ENCODE data around the gene MCAT. TPM values are rescaled to one million over a fixed set of nuclear protein-coding genes. Genes with fewer than 3 reads are reported as not detected.

MCAT gene
- total and polyA plus RNA-seq, 2 experiments from 2014 or later = 16.0 to 18.2 TPM

DNA sequence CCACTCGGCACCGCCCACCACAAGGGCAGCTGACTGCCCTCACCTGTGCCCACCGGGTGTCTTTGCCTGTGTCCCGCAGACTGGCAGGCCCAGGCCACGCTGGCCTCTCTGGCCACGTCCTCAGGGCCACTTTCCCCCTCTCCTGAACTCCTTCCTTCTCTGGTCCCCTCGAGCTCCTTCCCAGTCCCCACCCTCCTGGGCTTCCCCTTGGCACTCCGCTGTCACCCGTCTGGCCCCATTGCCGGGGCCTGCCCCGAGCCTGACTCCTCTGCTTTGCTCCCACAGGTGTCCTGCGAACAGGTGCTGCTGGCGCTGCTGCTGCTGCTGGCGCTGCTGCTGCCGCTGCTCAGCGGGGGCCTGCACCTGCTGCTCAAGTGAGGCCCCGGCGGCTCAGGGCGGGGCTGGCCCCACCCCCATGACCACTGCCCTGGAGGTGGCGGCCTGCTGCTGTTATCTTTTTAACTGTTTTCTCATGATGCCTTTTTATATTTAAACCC is 14.2 kb downstream of the MCAT start:
- H3K9ac ChIP-seq = no peak overlapping the region
- H3F3A ChIP-seq (ENCODE audit: insufficient read depth) = no peaks in the 10 kb centered on the region
- H2AFZ ChIP-seq = no peak overlapping the region
- H4K20me1 ChIP-seq (ENCODE audit: insufficient read depth) = no peaks in the 10 kb centered on the region
- WGBS, 2 experiments (ENCODE audit: low coverage in 1 of 2, low lambda C conversion rate in 2 of 2, missing lambda C conversion rate in 2 of 2) = 66 to 76% methylated on average over 16 to 19 of the region's 20 CpGs
- H3K36me3 ChIP-seq (ENCODE audit: low read depth) = no peaks in the 10 kb centered on the region
- H3K9me2 ChIP-seq (ENCODE audit: insufficient read depth) = no peaks in the 10 kb centered on the region
- no peaks in the 10 kb centered on the region for H3K9me3 ChIP-seq (ENCODE audit: low read depth)
- no peak for DNase-seq
- H3K4me3 ChIP-seq = no peak overlapping the region
- H3K79me2 ChIP-seq (ENCODE audit: insufficient read depth) = no peaks in the 10 kb centered on the region
- no peak overlapping the region for H3K27ac ChIP-seq
- peaks cover 13% of the 10 kb centered on the region for H3K4me1 ChIP-seq (ENCODE audit: insufficient read depth)
- H3K27me3 ChIP-seq (replicated peaks; ENCODE audit: insufficient read depth) = no peaks in the 10 kb centered on the region
- in situ Hi-C loops (cut with MboI) = no loop called here
- TF ChIP-seq EZH2phosphoT487 (IDR thresholded peaks at IDR 0.05; ENCODE audit: insufficient read depth, low read depth) (no peak), EZH2 (IDR thresholded peaks at IDR 0.05; ENCODE audit: insufficient read depth, poor library complexity, severe bottlenecking) (no peak)
- H3K4me2 ChIP-seq (ENCODE audit: unreplicated experiment) = no peak overlapping the region

DNA sequence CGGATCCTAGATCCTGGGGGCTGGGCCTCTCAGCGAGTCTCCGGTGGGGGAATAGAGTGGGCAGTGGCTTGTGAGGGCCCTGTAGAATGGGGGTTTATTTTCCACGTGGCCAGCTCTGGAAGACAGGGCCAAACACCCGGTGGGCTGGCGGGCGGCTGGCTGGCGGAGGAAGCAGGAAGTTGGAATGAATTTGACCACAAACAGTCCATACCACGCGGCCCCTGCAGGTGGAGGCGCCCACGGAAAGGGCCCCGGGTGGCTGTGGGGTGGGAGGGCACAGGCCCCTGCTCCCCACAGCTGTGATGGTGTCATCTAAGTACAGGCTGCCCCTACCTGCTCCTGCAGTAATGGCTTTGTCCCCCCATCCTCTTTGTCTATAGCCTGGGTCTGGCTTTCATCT is 15.1 kb downstream of the MCAT start:
- 67 to 72% methylated on average over 12 to 13 of the region's 13 CpGs for WGBS, 2 experiments (ENCODE audit: low coverage in 1 of 2, low lambda C conversion rate in 2 of 2, missing lambda C conversion rate in 2 of 2)
- H3K9me2 ChIP-seq (ENCODE audit: insufficient read depth) = no peaks in the 10 kb centered on the region
- no peaks in the 10 kb centered on the region for H3F3A ChIP-seq (ENCODE audit: insufficient read depth)
- H4K20me1 ChIP-seq (ENCODE audit: insufficient read depth) = no peaks in the 10 kb centered on the region
- no peak overlapping the region for H3K9ac ChIP-seq
- no peaks in the 10 kb centered on the region for H3K9me3 ChIP-seq (ENCODE audit: low read depth)
- in situ Hi-C loops (cut with MboI) = no loop called here
- TF ChIP-seq EZH2 (IDR thresholded peaks at IDR 0.05; ENCODE audit: insufficient read depth, poor library complexity, severe bottlenecking) = no peak
- no peak for TF ChIP-seq EZH2phosphoT487 (IDR thresholded peaks at IDR 0.05; ENCODE audit: insufficient read depth, low read depth)
- H3K4me2 ChIP-seq (ENCODE audit: unreplicated experiment) = no peak overlapping the region
- H3K4me1 ChIP-seq (ENCODE audit: insufficient read depth) = peaks cover 13% of the 10 kb centered on the region
- no peak overlapping the region for H3K4me3 ChIP-seq
- no peak overlapping the region for H3K27ac ChIP-seq
- no peaks in the 10 kb centered on the region for H3K27me3 ChIP-seq (replicated peaks; ENCODE audit: insufficient read depth)
- no peak for DNase-seq
- no peak overlapping the region for H2AFZ ChIP-seq
- H3K79me2 ChIP-seq (ENCODE audit: insufficient read depth) = no peaks in the 10 kb centered on the region
- no peaks in the 10 kb centered on the region for H3K36me3 ChIP-seq (ENCODE audit: low read depth)

- WGBS, 2 experiments (ENCODE audit: low coverage in 1 of 2, low lambda C conversion rate in 2 of 2, missing lambda C conversion rate in 2 of 2) = 88 to 89% methylated on average over 17 of the region's 17 CpGs
- DNase-seq = no peak
Observed at GRCh38 chr22:43127166-43127908, 15.9 kb downstream of the MCAT start.

GRCh38 chr22:43126501-43127165 is 16.6 kb downstream of the MCAT start:
- Histone ChIP-seq H3K79me2 (ENCODE audit: insufficient read depth) (no peaks in the 10 kb centered on the region), H3K9me3 (ENCODE audit: low read depth) (no peaks in the 10 kb centered on the region), H2AFZ (no peak overlapping the region), H3K27ac (no peak overlapping the region), H3F3A (ENCODE audit: insufficient read depth) (no peaks in the 10 kb centered on the region), H3K4me2 (ENCODE audit: unreplicated experiment) (peak overlapping the region; percentile 17), H3K4me3 (no peak overlapping the region), H3K27me3 (replicated peaks; ENCODE audit: insufficient read depth) (no peaks in the 10 kb centered on the region), H4K20me1 (ENCODE audit: insufficient read depth) (no peaks in the 10 kb centered on the region), H3K36me3 (ENCODE audit: low read depth) (no peaks in the 10 kb centered on the region), H3K4me1 (ENCODE audit: insufficient read depth) (peaks cover 13% of the 10 kb centered on the region), H3K9ac (no peak overlapping the region), H3K9me2 (ENCODE audit: insufficient read depth) (no peaks in the 10 kb centered on the region)
- peak; percentile 83 for DNase-seq
- WGBS, 2 experiments (ENCODE audit: low coverage in 1 of 2, low lambda C conversion rate in 2 of 2, missing lambda C conversion rate in 2 of 2) = 57 to 62% methylated on average over 5 of the region's 5 CpGs
- in situ Hi-C loops (cut with MboI) = no loop called here
- no peak for TF ChIP-seq EZH2 (IDR thresholded peaks at IDR 0.05; ENCODE audit: insufficient read depth, poor library complexity, severe bottlenecking)
- TF ChIP-seq EZH2phosphoT487 (IDR thresholded peaks at IDR 0.05; ENCODE audit: insufficient read depth, low read depth) = no peak

More at GRCh38 chr22:43127166-43127908, 15.9 kb downstream of the MCAT start:
- no peaks in the 10 kb centered on the region for H3F3A ChIP-seq (ENCODE audit: insufficient read depth)
- no peaks in the 10 kb centered on the region for H3K9me2 ChIP-seq (ENCODE audit: insufficient read depth)
- in situ Hi-C loops (cut with MboI) = no loop called here
- H2AFZ ChIP-seq = no peak overlapping the region
- no peaks in the 10 kb centered on the region for H3K27me3 ChIP-seq (replicated peaks; ENCODE audit: insufficient read depth)
- TF ChIP-seq EZH2 (IDR thresholded peaks at IDR 0.05; ENCODE audit: insufficient read depth, poor library complexity, severe bottlenecking) = no peak
- TF ChIP-seq EZH2phosphoT487 (IDR thresholded peaks at IDR 0.05; ENCODE audit: insufficient read depth, low read depth) = no peak
- H3K4me1 ChIP-seq (ENCODE audit: insufficient read depth) = peaks cover 13% of the 10 kb centered on the region
- H3K36me3 ChIP-seq (ENCODE audit: low read depth) = no peaks in the 10 kb centered on the region
- no peaks in the 10 kb centered on the region for H3K9me3 ChIP-seq (ENCODE audit: low read depth)
- no peak overlapping the region for H3K9ac ChIP-seq
- no peaks in the 10 kb centered on the region for H3K79me2 ChIP-seq (ENCODE audit: insufficient read depth)
- no peak overlapping the region for H3K27ac ChIP-seq
- no peak overlapping the region for H3K4me3 ChIP-seq
- H4K20me1 ChIP-seq (ENCODE audit: insufficient read depth) = no peaks in the 10 kb centered on the region
- peak overlapping the region; percentile 17 for H3K4me2 ChIP-seq (ENCODE audit: unreplicated experiment)
